Stimulated activated naive CD8-positive, alpha-beta T cell treated with anti-CD3 and anti-CD28 coated beads, Interleukin-15, Interleukin-2, amounts not matched to agents 100 U/mL and 50 U/mL, for 24 hours (primary cell): ENCODE data around the gene IRF2.

Experiments
- ATAC-seq: fragments of 150-1000 bp; cut with Tn5 transposase; one replicate; pipeline ENCODE4 v1.10.0; 2021
- DNase-seq: peaks from one replicate; pipeline ENCODE4 v3.0.0; 2021

Gene IRF2

GRCh38 chr4:184408021-184408683 is 66.2 kb downstream of the IRF2 start:
- DNase-seq (no peak), ATAC-seq (peak; percentile 47)

- no peak for DNase-seq
- no peak for ATAC-seq
These were observed 67.4 kb downstream of the IRF2 start for GRCh38 chr4:184406958-184407391.

GRCh38 chr4:184404047-184404446 is 70.3 kb downstream of the IRF2 start:
- DNase-seq (no peak), ATAC-seq (no peak)

- DNase-seq (no peak), ATAC-seq (no peak)
These were observed 71.0 kb downstream of the IRF2 start for GRCh38 chr4:184403384-184403781.

GRCh38 chr4:184402740-184403383 is 71.5 kb downstream of the IRF2 start:
- no peak for ATAC-seq
- no peak for DNase-seq

- no peak for DNase-seq
- no peak for ATAC-seq
These were observed 72.1 kb downstream of the IRF2 start for GRCh38 chr4:184402239-184402638.

- ATAC-seq (no peak), DNase-seq (no peak)
These were observed 72.8 kb downstream of the IRF2 start for GRCh38 chr4:184401397-184402171.

GRCh38 chr4:184400891-184401290 is 73.5 kb downstream of the IRF2 start:
- no peak for ATAC-seq
- no peak for DNase-seq

- DNase-seq, result no peak
- ATAC-seq, result no peak
These were observed 73.9 kb downstream of the IRF2 start for GRCh38 chr4:184400375-184400870.

GRCh38 chr4:184399512-184399908 is 74.8 kb downstream of the IRF2 start:
- no peak for ATAC-seq

GRCh38 chr4:184398741-184399511 is 75.4 kb downstream of the IRF2 start:
- no peak for ATAC-seq
- DNase-seq, result no peak

More at GRCh38 chr4:184399512-184399908, 74.8 kb downstream of the IRF2 start:
- no peak for DNase-seq

GRCh38 chr4:184397516-184398163 is 76.7 kb downstream of the IRF2 start:
- DNase-seq (no peak), ATAC-seq (no peak)

- ATAC-seq, result no peak
- no peak for DNase-seq
These were observed 77.5 kb downstream of the IRF2 start for GRCh38 chr4:184396570-184397515.

GRCh38 chr4:184395971-184396391 is 78.4 kb downstream of the IRF2 start:
- DNase-seq (no peak), ATAC-seq (no peak)

- ATAC-seq (no peak), DNase-seq (no peak)
These were observed 78.9 kb downstream of the IRF2 start for GRCh38 chr4:184395451-184395917.

GRCh38 chr4:184392748-184393559 is 81.4 kb downstream of the IRF2 start:
- ATAC-seq, result no peak
- no peak for DNase-seq

GRCh38 chr4:184392316-184392715 is 82.0 kb downstream of the IRF2 start:
- DNase-seq (no peak), ATAC-seq (no peak)

- DNase-seq, result no peak
- no peak for ATAC-seq
These were observed 84.1 kb downstream of the IRF2 start for GRCh38 chr4:184389978-184390900.
